Fibroblast of mammary gland (primary cell): ENCODE measurements around the gene CPT1C.
A peak's percentile ranks its signal among the peaks of the same experiment; 100 is the strongest.

ENCODE experiments used
- DNase-seq: peaks from one replicate; pipeline ENCODE4 v3.0.0-alpha.2; 2010; ENCODE audit warnings: low read depth
- H3K4me3 ChIP-seq: 2 replicates; pipeline ENCODE4 v1.5.1; 2011; ENCODE audit warnings: low read depth, mild to moderate bottlenecking, low read length, moderate library complexity; ENCODE audit not compliant: control insufficient read depth
- TF ChIP-seq, protein P1 (sequence below): conservative IDR thresholded peaks from 2 replicates; pipeline ENCODE4 v1.5.1; 2011; ENCODE audit warnings: low read depth, low read length, inconsistent platforms; ENCODE audit not compliant: control insufficient read depth, insufficient read depth

The CPT1C gene

DNA sequence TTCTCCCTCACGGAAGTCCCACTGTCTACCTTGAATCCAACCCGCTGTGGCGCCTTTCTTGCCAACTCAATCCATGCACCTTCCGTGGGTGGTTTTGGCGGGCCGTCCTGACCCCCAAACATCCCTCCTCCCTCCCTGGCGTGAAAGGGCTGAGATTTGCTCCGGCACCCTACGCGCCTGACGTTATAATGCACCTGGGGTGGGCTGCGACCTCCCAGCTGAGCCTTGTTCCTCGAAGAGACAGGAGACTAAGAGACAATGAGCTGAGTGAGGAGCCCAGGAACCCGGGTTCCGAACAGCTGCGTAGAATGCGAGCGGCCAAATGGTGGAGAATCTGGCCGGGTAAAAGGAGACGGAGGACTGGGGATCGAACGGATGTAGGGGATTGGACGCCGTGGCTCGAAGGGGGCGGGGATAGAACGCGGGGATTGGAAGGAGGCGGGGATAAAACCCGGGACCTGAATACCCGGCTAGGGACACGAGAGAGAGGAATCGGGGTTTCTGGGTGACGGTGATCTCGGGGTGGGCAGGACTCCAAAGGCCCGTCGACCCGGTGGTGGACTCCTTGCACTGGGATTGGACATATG, at the start of gene CPT1C:
CPT1C (plus strand) TSS at position 461 of the 587 bp plus-strand sequence. CDS start 1,137 bp downstream, outside the sequence.
- peak; percentile 74 for DNase-seq
- H3K4me3 ChIP-seq = peak within 1 kb of the TSS; percentile 60
- TF ChIP-seq, protein P1, sequence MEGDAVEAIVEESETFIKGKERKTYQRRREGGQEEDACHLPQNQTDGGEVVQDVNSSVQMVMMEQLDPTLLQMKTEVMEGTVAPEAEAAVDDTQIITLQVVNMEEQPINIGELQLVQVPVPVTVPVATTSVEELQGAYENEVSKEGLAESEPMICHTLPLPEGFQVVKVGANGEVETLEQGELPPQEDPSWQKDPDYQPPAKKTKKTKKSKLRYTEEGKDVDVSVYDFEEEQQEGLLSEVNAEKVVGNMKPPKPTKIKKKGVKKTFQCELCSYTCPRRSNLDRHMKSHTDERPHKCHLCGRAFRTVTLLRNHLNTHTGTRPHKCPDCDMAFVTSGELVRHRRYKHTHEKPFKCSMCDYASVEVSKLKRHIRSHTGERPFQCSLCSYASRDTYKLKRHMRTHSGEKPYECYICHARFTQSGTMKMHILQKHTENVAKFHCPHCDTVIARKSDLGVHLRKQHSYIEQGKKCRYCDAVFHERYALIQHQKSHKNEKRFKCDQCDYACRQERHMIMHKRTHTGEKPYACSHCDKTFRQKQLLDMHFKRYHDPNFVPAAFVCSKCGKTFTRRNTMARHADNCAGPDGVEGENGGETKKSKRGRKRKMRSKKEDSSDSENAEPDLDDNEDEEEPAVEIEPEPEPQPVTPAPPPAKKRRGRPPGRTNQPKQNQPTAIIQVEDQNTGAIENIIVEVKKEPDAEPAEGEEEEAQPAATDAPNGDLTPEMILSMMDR = no peak

DNA sequence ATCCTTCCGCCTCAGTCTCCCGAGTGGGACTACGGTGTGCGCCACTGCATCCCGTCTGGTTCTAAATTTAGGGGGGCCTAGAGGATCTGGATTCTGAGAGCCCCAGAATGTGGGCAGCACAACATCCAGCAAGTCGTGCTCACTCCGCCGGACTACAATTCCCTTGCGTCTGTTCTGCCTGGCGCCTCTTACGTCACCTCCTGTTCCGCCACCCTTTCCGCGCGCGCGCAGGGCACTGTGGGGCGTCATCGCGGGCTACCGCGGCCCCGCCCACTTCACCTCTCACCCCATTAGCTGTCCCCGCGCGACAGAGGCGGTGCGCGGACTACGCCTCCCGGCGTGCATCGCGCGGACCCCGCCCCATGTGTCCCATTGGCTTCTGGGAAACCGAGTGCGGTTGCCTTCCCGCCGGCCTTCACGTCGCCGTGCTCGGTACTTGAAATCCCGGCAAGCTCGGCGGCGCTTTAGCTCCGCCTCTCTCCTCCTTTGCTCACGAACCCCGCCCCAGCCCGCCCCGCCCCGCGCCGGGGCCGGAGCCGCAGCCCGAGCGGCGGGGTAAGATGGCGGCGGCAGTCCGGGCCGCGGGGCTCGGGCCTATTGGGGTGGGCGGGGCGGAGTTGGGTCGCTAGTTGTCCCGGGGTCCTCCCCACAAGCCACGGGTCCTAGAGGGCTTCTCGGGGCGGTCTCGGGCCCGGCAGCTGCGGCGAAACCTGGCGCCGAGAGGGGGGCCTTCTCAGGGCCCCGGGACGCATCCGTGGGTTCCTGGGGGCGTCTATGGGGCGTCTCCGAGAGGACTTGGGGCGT, 49.0 kb upstream of the CPT1C start, which contains the start of gene SCAF1:
SCAF1 (plus strand) TSS at position 522 of the 804 bp plus-strand sequence. CDS start 2,818 bp downstream, outside the sequence.
- DNase-seq = peak; percentile 99
- TF ChIP-seq, protein P1 = no peak
- peak within 1 kb of the TSS; percentile 99 for H3K4me3 ChIP-seq

DNA sequence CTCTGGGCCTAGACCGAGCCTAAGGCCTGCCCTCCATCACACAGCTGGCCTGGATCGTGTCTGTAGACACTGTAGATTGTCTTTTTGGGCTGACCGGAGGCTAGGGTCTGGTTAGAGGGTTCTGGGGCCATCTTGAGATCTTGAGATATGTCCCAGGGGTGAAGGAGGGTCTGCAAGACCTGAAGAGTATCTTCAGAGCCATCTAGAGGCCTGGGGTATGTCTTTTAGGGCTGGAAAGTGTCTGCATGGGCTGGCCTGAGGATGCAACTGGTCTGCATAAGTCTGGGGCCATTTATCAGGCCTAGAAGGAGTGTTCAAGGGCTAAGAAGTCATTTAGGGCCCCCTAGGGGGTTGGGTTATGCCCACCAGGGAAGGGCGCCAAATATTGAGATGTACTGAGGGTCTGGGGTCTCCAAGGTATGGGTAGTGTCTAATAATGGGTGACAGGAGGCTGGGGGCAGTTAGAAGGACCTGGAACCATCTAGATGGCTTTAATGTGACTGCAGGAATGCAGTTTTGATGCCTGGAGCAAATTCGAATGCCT, 48.4 kb upstream of the CPT1C start:
- no peak for DNase-seq
- TF ChIP-seq, protein P1 = no peak
- H3K4me3 ChIP-seq = peak overlapping the region; percentile 99

DNA sequence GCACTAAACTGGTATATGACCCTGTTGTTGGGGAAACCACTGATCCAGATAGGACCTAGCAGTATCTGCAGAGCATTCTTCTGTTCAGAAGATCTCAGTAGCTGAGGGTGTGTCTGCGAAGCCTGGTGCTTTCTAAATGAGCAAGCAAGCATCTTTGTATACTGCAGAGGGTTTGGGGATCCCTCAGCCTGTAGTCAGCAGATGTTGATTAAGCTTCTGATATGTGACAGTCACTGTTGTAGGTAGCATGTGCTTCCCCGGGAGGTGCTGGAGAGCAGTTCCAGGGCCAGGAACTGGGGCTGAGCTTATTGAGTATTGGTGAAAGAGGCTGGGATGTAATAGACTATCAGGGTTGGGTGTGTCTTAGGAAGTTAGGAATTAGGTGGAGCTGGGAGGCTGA, 47.5 kb upstream of the CPT1C start:
- TF ChIP-seq, protein P1 = no peak
- DNase-seq = no peak

DNA sequence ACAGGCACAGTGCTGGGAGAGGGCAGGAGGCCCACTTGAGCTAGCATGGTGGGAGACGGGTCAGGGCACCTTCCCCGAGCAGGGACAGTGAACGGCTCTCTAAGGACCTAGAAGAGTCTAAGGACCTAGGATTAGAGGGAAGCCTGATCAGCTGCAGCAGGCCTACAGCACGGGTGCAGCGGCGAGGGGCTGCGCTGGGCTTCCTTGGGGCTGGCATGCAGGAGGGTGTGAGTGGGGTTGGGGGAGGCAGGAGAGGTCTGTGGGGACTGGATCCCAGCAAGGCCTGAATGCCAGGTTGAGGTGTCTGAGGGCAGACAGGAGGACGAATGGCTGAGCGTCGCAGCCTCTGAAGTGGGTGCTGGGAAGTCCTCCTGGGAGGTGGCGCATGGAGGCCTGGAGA, 45.3 kb upstream of the CPT1C start:
- no peak for DNase-seq
- TF ChIP-seq, protein P1 = no peak

More for the DNA sequence above, 47.5 kb upstream of the CPT1C start:
- H3K4me3 ChIP-seq = peak overlapping the region; percentile 99

DNA sequence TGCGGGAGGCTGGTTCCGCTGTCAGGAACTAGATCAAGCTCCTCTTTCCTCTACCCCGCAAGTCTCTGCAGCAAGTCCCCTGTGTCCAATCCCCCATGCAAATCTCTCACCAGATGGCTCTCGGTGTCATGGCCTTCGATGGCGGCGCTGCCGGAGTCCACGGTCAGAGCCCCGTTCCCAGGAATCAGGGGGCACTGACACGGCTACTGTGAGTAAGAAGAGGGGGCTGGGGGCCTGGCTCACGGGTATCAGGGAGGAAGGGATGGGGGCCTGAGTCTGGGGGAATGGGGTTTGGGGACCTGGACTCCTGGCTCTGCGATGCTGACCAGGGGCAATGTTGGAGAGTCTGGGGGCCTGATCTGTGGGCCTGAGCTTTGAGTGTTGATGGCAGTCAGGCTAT, 44.9 kb upstream of the CPT1C start:
- TF ChIP-seq, protein P1 = no peak
- no peak overlapping the region for H3K4me3 ChIP-seq
- no peak for DNase-seq

More for the DNA sequence above, 45.3 kb upstream of the CPT1C start:
- no peak overlapping the region for H3K4me3 ChIP-seq
